Activated effector memory CD4-positive, alpha-beta T cell treated with Interleukin-2 at 50 U/mL for 16 hours (primary cell): ENCODE data around the gene ATP8B2.
"Not testable (repeated sequence)": the region's sequence is repeated elsewhere in the genome, so short reads cannot be mapped to it uniquely, and the experiment has no call there.

Experiments
- DNase-seq: peaks from one replicate; pipeline ENCODE4 v3.0.0-alpha.2; 2020

The ATP8B2 gene

DNA sequence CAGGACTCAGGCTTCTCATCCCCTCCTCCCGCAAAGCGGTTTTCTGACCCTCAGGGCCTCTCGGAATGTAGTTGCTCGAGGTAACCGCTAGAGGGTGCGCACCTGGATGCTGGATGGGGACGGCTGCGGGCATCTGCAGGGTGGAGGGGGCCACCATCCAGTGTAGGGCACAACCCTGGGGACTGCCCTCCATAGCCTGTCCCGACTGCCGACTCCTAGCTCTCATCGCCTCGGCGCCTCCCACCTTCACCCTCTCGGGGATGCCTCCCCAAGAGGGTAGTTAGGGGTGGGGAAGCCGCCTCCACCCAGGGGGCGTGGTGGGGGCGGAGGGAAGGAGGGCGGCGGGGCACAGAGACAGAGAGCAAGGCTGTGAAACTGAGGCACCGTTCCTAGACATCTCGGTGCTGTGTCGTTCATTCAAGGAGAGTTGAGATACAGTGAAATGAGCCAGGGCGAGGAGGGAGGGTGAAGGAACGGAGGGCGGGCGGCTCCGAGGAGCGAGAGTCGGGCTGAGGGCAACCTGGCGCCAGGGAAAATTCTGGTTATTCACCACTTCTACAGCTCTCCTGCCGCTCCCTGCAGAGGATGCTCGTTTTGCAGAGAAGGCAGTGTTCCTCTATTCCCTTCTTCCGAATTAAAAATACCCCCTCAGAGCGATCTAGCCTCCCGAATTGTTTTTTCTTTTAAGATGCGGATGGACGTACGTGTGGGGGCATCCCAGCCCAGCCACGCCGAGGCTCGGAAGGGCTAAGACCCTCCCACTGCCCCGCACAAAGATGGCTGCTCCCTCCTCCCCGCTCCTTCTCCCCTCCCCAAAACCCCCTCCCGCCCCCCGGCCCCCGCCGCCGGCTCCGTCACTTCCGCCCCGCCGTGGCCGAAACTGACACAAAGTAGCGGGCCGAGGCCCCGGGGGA, at the start of gene ATP8B2:
Gene ATP8B2 (plus strand): TSS at position 857 of the 914 bp plus-strand sequence. CDS start 2,617 bp downstream, outside the sequence.
- peak; percentile 72 for DNase-seq

GRCh38 chr1:154276797-154277196, 48.5 kb upstream of the ATP8B2 start:
- peak; percentile 9 for DNase-seq

- DNase-seq, result not testable (repeated sequence)
Observed at GRCh38 chr1:154287591-154287990, 37.7 kb upstream of the ATP8B2 start.

DNA sequence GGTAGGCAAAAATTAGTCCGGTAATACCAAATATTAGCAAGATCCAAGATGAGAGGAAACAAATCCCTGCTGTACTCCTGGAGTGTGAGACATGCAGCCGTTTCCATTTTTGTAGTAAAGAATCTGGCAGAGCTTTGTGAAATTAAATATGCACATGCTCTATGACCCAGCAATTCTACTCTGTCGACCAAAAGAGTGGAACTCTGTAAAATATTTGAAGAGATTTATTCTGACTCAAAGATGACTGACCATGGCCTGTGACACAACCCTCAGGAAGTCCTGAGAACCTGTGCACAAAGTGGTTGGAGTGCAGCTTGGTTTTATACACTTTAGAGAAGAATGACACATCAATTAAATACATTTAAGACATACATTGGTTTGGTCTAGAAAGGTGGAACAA, 36.7 kb upstream of the ATP8B2 start:
- no peak for DNase-seq

DNA sequence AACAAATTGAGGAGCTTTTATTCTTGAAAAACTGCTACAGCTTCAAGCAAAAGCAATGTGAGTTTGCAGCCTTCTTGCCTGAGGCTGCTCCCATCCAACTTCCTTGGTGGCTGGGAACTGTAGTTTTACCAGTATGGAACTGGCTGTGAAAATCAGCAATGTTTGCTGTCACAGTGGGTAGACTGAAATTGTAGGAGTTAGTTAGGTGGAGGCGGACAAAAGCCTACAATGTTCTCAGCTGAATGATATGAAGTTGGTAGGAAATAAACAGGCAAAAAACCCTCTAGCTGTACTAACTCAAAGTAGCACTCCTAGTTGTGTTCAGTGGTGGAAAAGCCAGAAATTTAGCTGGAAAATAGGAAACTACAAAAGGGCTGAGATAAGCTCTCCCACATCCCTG, 34.4 kb upstream of the ATP8B2 start:
- no peak for DNase-seq

DNA sequence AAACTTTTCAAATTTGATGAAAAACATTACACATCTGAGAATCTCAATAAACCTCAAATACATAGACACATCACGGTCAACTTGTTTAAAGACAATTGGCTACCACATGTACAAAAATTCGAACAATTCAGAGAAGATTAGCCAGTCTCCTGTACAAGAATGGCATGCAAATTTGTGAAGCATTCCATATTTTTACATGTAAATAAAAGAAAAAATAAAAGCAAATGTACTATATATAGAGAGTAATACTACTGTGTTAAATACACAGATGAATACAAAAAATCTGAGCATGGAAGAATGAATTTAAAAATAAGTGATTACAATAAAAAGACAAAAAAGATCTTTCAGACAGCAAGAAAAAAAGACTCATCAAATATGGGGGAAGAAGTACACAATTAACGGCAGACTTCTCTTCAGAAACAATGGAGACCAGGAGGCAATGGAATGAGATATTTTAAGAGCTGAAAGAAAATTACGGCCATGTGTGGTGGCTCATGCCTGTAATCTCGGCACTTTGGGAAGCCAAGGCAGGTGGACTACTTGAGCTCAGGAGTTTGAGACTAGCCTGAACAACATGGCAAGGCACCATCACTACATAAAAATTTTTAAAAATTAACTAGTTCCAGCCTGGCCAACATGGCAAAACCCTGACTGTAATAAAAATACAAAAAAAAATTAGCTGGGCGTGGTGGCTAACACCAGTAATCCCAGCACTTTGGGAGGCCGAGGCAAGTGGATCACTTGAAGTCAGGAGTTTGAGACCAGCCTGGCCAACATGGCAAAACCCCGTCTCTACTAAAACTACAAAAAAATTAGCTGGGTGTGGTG, 29.7 kb upstream of the ATP8B2 start:
- DNase-seq, result no peak

- DNase-seq, result no peak
Observed at GRCh38 chr1:154301582-154301981, 23.7 kb upstream of the ATP8B2 start.

GRCh38 chr1:154304664-154305337, 20.5 kb upstream of the ATP8B2 start:
- DNase-seq, result no peak

- no peak for DNase-seq
Observed at GRCh38 chr1:154306151-154306550, 19.2 kb upstream of the ATP8B2 start.

GRCh38 chr1:154307670-154308270, 17.6 kb upstream of the ATP8B2 start:
- DNase-seq, result not testable (repeated sequence)

DNA sequence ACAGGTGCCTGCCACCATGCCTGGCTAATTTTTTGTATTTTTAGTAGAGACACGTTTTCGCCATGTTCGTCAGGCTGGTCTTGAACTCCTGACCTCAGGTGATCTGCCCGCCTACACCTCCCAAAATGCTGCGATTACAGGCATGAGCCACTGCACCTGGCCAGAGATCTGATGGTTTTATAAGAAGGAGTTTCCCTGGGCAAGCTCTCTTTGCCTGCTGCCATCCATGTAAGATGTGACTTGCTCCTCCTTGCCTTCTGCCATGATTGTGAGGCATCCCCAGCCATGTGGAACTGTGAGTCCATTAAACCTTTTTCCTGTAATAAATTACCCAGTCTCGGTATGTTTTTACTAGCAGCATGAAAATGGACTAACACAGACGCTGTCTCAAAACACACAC, 16.2 kb upstream of the ATP8B2 start:
- not testable (repeated sequence) for DNase-seq

- not testable (repeated sequence) for DNase-seq
Observed at GRCh38 chr1:154312229-154313065, 12.9 kb upstream of the ATP8B2 start.

DNA sequence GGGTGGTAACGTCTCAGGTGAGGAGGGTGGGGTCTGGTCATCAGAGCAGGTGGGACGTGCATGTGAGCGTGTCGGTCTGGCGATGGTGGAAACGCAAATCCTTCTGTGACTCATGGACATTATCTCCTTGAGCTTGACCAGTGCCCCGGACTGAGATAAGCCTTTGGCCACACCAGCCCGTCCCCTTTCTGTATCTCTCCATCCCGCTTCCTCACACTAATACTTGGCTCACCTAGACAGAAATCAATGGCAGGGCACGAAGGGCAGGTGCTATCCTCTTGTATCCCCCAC, 12.3 kb upstream of the ATP8B2 start:
- no peak for DNase-seq

- not testable (repeated sequence) for DNase-seq
Observed at GRCh38 chr1:154314226-154314625, 11.1 kb upstream of the ATP8B2 start.

DNA sequence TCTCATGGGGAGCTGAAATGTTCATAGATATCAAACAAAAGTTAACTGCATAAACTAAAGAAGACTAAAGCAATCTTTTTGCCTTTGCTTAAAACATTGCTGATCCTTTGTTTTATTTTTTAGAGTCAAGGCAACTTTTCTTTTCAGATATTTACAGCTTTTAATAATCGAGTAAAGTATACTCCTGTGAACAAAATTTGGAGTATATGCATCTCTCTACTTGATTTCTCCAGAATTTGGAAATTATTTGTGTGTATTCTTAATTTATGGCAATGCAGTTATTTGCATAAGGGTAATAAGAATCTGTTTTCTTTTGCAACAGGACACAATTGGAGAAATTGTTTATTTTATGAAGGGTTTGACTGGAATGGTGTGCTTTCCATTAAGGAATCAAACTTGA, 8.6 kb upstream of the ATP8B2 start:
- DNase-seq, result no peak

DNA sequence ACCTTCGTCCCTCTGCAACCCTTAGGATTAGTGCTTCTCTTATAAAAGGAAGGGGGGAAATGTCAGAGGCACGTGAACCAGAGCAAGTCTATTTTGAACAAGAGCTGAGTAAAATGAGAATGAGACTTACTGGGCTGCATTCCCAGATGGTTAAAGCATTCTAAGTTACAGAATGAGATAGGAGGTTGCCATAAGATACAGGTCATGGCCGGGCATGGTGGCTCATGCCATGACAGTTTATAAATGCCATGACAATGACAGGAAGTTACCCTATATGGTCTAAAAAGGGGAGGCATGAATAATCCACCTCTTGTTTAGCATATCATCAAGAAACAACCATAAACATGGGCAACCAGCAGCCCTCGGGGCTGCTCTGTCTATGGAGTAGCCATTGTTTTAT, 6.9 kb upstream of the ATP8B2 start:
- no peak for DNase-seq

DNA sequence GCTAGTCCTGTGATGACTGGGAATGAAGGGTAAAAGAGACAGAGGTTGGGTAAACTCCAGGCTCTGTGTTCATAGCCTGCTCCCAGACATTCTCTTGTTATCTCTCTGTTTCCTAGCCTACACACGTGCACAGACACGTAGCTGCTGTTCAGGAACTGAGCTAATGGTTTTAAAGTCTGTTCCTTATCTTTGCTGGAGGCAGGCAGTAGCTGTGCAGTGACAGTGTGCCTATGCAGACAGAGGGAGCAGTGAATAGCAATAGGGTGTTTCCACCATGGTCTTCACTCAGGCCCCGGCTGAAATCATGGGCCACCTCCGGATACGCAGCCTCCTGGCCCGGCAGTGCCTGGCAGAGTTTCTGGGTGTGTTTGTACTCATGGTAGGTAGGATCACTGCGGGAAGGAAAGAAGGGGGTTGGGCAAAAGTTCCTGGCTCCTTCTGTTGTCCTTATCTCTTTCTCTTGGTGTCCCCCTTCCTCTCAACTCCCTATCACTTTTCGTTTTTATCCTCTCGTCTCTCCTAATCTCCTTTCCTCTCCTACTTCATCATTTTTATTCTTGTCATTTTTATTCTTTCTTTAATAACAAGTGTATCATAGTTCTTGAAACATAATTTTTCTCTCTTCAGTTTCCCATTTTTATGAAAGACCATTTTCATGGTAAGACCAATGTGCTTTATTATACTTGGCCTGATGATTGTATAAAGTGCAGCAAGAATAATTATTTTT, 4.3 kb upstream of the ATP8B2 start, which contains the start of gene AQP10:
Gene AQP10 (plus strand): TSS at position 212 of the 727 bp plus-strand sequence. CDS start 63 bp downstream, at position 275.
- DNase-seq, result no peak

DNA sequence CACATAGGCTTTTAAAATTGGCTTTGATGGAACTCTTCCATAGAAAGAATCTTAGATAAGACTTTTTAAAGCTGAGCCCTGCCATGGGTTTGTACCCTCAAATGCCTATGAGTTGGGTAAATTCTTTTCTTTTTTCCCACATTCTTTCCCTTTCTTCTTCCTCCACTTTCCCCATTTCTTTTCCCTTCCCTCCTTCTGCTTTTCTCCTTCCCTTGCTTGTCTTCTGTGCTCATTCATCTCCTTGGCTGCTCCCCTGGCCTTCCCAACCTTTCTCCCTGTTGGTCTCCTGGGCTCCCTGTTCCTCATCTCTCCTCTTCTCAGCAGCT, 3.8 kb upstream of the ATP8B2 start:
- not testable (repeated sequence) for DNase-seq

DNA sequence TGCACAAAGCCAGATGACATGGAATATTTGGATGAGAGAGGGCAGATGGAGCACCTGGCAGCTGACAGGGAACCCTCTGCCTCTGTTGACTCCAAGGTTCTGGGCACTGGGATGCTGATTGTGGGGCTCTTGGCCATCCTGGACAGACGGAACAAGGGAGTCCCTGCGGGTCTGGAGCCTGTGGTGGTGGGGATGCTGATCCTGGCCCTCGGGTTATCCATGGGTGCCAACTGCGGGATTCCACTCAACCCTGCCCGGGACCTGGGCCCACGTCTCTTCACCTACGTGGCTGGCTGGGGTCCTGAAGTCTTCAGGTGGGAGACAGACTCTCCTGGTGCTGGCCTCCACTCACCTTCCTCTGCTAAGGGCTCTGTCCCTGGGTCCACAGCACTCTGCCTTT, 1.8 kb upstream of the ATP8B2 start:
- DNase-seq, result no peak

- no peak for DNase-seq
Observed at GRCh38 chr1:154324241-154324640, 1.1 kb upstream of the ATP8B2 start.
